HG03066 (cell line): Measurements from ENCODE around the gene FBXO7.

Experiments
- ATAC-seq: cut with Tn5 transposase; IDR thresholded peaks from one replicate; pipeline ENCODE4 v1.9.1; 2021; ENCODE audit warnings: low read depth; ENCODE audit not compliant: unreplicated experiment

The FBXO7 gene

GRCh38 chr22:32487461-32487860, 12.8 kb downstream of the FBXO7 start:
- no peak for ATAC-seq

- no peak for ATAC-seq
Measured at GRCh38 chr22:32489377-32489776, 14.8 kb downstream of the FBXO7 start.

GRCh38 chr22:32490279-32490678, 15.7 kb downstream of the FBXO7 start:
- ATAC-seq, result no peak

GRCh38 chr22:32492111-32492510, 17.5 kb downstream of the FBXO7 start:
- ATAC-seq, result no peak

GRCh38 chr22:32493551-32493950, 18.9 kb downstream of the FBXO7 start:
- ATAC-seq, result no peak

DNA sequence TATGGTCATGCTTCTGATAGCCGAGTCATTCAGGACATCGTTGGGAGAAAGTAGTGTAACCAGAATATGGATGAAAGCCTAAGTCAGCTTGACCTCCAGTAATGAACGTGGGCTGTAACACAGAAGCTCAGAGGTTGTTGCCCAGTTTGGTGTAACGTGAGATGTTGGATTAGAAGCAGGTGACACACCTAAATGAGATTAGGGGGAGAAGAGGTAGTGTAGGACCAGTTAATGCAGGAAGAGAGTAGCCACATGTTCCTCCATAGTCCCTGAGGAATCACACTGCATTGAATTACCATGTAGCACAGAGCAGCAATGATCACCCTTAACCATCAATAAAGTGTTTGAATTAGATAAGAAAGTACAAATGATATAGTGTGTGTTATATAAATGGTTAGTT, 20.4 kb downstream of the FBXO7 start:
- ATAC-seq, result no peak

DNA sequence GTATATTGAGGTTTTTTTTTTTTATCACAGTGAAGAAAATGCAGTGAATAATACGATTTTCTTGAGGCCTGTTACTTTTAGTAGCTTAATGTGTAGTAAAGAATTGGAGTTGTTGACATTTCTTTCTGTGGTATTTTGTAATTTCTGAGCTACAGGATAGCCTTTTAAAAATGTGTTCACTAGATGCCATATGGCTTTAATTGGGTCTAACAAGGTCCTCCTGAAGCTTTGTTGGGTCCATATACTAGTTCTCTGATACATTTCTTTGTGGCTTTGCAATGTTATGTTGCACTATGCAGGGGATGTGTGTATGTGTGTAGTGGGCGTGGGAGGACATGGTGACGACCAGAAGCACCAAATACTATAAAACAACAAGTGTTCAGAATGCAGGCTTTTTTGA, 25.1 kb downstream of the FBXO7 start:
- ATAC-seq, result no peak

DNA sequence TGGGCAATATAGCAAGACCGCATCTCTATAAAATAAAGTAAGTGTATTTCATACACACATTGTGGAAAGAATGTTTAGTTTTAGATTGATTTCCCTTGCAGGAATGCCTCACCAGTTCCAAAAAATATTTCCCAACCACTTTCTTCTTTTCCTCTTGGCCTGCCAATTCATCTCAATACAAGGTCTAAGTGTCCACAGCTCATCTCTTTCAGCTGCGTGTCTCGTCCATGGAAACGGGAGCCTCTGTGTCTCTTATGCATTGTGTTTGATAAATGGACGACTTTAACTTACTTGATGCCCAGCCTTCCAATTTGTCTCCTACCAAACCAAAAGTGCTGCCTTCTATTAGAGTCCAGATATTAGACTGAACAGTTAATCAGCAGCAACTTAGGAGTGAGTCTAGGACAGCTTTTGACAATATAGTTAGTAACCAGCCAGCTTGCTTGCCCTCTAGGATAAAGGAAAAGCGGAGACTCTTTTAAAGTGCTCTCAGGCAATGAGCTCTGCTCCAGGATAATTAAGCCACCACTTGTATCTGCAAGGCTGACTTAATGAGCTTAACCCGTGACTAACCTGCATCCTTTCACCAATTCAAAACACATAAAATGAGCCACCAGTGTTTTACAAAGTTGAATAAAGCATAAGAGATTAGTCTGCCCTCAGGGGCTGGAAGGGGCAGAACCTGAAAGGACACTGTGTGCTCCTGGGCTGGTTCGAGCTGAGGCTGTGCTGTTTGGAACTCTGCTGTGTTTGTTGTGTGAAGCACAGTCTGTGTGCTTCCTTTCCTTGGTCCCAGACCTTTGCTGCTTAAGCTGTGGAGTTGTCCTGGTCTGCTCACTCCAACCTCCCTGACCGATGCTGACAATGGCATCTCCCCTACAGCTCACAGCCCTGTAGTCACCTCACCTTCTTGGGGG, 27.5 kb downstream of the FBXO7 start:
- ATAC-seq, result no peak

DNA sequence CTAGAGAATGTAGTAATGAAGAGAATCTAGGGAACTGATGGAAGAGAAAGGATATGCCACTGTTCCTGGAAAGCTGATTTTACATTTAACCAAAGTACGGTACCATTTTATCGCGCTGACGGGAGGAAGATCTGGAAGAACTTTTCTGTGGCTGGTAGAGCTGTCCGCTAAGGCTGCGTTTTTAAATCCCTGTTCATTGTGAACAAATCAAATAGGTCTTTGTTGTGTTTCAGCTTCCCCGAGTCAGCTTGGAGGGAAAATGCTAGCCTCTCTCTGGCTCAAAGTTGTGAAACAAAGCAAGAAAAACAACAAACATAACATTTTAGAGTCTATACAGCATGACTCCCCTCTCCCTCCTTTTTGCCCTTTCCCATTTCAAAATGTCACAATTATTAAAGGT, 34.4 kb downstream of the FBXO7 start:
- ATAC-seq, result no peak

- ATAC-seq, result no peak
Measured at GRCh38 chr22:32511274-32511673, 36.7 kb downstream of the FBXO7 start.

DNA sequence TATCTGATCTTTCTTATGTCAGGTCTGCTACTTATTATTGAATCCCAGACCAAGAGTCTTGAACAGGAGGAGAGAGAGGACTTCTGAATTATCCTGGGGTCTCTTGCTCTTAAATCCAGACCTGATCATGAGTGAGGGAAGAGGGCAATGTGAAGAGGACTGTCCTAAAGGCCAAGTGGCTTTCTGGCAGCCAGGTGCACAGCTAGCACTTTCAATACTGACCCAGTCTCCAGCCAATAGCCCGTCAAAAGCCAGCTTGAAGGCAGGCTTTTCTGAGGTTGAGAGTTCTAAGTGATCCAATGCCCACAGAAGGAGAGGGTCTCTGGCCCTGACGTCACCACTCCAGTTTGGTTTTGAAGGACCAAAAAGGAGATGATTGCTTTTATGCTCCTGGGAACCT, 37.2 kb downstream of the FBXO7 start:
- ATAC-seq, result no peak

GRCh38 chr22:32512267-32512982, 37.8 kb downstream of the FBXO7 start:
- no peak for ATAC-seq

- ATAC-seq, result no peak
Measured at GRCh38 chr22:32515084-32515483, 40.5 kb downstream of the FBXO7 start.

DNA sequence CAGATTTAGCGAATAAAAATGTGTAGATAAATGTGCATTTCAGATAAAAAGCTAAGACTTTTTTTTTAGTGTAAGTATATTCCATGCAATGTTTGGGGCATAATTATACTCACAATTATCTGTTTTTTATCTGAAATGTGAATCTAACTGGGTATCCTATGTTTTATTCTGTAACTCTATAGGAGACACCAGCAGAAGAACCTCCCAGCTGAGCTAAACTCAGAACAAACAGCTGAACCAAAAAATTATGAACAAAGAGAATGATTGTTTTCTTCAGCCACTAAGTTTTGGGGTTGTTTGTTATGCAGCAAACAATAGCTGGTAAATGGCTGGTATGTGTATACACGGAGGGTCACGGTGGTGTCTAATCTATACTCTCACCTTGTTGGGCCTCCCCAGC, 42.9 kb downstream of the FBXO7 start:
- ATAC-seq, result no peak

DNA sequence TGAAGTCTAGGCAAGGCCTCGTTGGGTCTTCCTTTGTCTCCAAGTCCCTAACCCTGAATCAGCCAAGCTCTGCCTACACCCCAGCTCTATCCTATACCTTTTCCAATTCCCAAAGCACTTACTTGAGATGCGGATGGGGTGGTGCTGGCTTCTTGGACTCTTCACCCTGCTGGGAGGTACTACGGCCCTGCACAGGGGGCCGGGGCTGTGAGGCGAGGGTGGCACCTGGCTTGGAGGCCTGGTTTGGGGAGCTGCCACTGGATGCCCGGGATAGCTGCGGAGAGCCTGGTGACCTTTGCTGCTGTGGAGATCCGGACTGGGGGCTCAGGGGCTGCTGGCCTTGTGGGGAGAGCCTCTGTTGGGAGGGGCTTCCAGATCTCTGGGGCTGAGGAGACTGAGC, 43.3 kb downstream of the FBXO7 start:
- ATAC-seq, result no peak

GRCh38 chr22:32518381-32518780, 43.8 kb downstream of the FBXO7 start:
- no peak for ATAC-seq

GRCh38 chr22:32518848-32519247, 44.2 kb downstream of the FBXO7 start:
- ATAC-seq, result no peak

DNA sequence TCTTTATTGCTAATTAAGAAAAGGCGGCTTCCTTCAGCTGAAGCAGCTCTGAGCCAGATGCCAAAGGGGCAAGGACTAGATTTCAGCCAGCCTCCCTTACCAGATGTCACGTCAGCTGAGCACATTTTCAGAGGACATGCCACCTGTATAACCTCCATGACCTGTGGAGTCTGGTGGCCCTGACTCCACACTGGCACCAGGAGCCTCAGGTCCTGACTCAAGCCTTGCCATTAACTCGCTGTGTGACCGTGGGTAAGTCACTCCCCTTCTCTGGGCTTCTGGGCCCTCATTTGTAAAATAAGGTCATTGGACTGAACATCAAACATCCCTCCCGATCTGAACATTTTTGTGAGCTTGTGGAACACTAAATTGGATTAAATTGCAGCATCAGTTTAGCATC, 46.0 kb downstream of the FBXO7 start:
- ATAC-seq, result no peak

DNA sequence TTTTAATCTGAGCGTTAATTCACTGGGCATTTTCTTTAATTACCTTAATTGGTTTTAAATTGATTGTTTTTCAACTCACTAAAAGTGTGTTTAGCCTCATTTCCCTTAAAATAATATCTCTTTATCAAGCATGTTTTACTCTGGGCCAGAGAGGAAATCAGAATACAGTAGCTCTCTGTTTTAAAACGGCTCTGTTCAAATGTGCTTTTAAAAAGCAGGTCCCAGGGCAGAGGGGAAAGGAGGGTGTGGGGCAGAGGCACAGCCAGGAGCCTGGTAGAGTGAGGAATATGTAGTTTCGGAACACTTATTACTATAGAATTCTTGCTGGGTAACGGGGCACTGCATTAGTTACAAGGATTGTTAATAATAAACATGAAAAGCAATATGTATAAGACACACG, 47.6 kb downstream of the FBXO7 start:
- no peak for ATAC-seq

GRCh38 chr22:32527756-32528155, 53.1 kb downstream of the FBXO7 start:
- ATAC-seq, result no peak

GRCh38 chr22:32528316-32528715, 53.7 kb downstream of the FBXO7 start:
- no peak for ATAC-seq
